Colonic mucosa (tissue), 4 donors: Measurements from ENCODE around the gene ZNF385C. TPM values are rescaled to one million over a fixed set of nuclear protein-coding genes. Genes with fewer than 3 reads are reported as not detected.

Experiments used
- DNase-seq: peaks from one replicate; pipeline ENCODE4 v3.0.0-alpha.2; 2020
- H3K27ac ChIP-seq: fragments of 200-600 bp; one replicate; pipeline ENCODE4 v1.8.0; 2021
- H3K27me3 ChIP-seq: fragments of 200-600 bp; one replicate; pipeline ENCODE4 v1.8.0; 2021
- H3K36me3 ChIP-seq: fragments of 200-600 bp; one replicate; pipeline ENCODE4 v1.8.0; 2021
- H3K4me1 ChIP-seq: fragments of 200-600 bp; one replicate; pipeline ENCODE4 v1.8.0; 2021; ENCODE audit warnings: mild to moderate bottlenecking
- H3K4me3 ChIP-seq: fragments of 200-600 bp; one replicate; pipeline ENCODE4 v1.8.0; 2021
- H3K9ac ChIP-seq, 2 donors: one replicate each; pipeline ENCODE4 v1.7.0; 2013; ENCODE audit warnings: control low read depth in 2 of 2, low read depth in 2 of 2, low read length in 2 of 2
- H3K9me3 ChIP-seq: fragments of 200-600 bp; one replicate; pipeline ENCODE4 v1.8.0; 2021
- CTCF ChIP-seq: fragments of 200-600 bp; IDR thresholded peaks from one replicate; pipeline ENCODE4 v1.8.0; 2022; ENCODE audit warnings: antibody characterized with exemption, mild to moderate bottlenecking
- intact Hi-C: fragments of 100-400 bp; cut with DNase I; formaldehyde crosslinking; loops from one replicate; pipeline ENCODE4 v1.14.1; 2022
- total RNA-seq, 2 donors: library from RNA; stranded (reverse); fragmentation: NEBNext Ultra II Directional in 1 of 2; extraction: Animal tissue kit (Norgen Biotek cat#: 25700) in 1 of 2; gene quantifications; one replicate each; pipeline ENCODE4 v1.2.1, GENCODE V29; 2021
- donor health status: healthy.
- donor health status: DM: no; HTN: no; CAD: no.
- donor health status: DM: no; HTN: no; CAD: no.

The ZNF385C gene
- total RNA-seq, 2 donors from 2014 or later, result 0.20 to 0.32 TPM

GRCh38 chr17:42138749-42139492 lies 40.6 kb upstream of the ZNF385C start:
- no peaks in the 10 kb centered on the region for H3K9me3 ChIP-seq
- DNase-seq, result no peak
- no peak overlapping the region for H3K9ac ChIP-seq
- TF ChIP-seq CTCF, result no peak
- H3K4me1 ChIP-seq, result peaks cover 29% of the 10 kb centered on the region
- peaks cover 4% of the 10 kb centered on the region for H3K36me3 ChIP-seq
- H3K27me3 ChIP-seq, result no peaks in the 10 kb centered on the region
- intact Hi-C loops, result no loop called here
- H3K27ac ChIP-seq, result peak overlapping the region; percentile 37
- no peak overlapping the region for H3K4me3 ChIP-seq

GRCh38 chr17:42136654-42137051 lies 38.4 kb upstream of the ZNF385C start:
- no peaks in the 10 kb centered on the region for H3K9me3 ChIP-seq
- peaks cover 2% of the 10 kb centered on the region for H3K36me3 ChIP-seq
- no peak overlapping the region for H3K4me3 ChIP-seq
- no peak for DNase-seq
- intact Hi-C loops, result no loop called here
- H3K9ac ChIP-seq, result peak overlapping the region in 1 of 2 donors; percentile 75
- TF ChIP-seq CTCF, result no peak
- no peaks in the 10 kb centered on the region for H3K27me3 ChIP-seq
- H3K4me1 ChIP-seq, result peaks cover 48% of the 10 kb centered on the region
- peak overlapping the region; percentile 78 for H3K27ac ChIP-seq

GRCh38 chr17:42135664-42136653 lies 37.7 kb upstream of the ZNF385C start:
- Histone ChIP-seq H3K4me1 (peaks cover 48% of the 10 kb centered on the region), H3K9ac (peak overlapping the region in 1 of 2 donors; percentile 75), H3K9me3 (no peaks in the 10 kb centered on the region), H3K27me3 (no peaks in the 10 kb centered on the region), H3K27ac (peak overlapping the region; percentile 78), H3K36me3 (no peaks in the 10 kb centered on the region), H3K4me3 (no peak overlapping the region)
- intact Hi-C loops, result no loop called here
- TF ChIP-seq CTCF, result no peak
- DNase-seq, result peak; percentile 92

- Histone ChIP-seq H3K27ac (peak overlapping the region; percentile 78), H3K9me3 (no peaks in the 10 kb centered on the region), H3K36me3 (no peaks in the 10 kb centered on the region), H3K4me1 (peaks cover 48% of the 10 kb centered on the region), H3K27me3 (no peaks in the 10 kb centered on the region), H3K4me3 (no peak overlapping the region), H3K9ac (peak overlapping the region in 1 of 2 donors; percentile 75)
- intact Hi-C loops, result no loop called here
- no peak for DNase-seq
- no peak for TF ChIP-seq CTCF
These were observed 36.9 kb upstream of the ZNF385C start for GRCh38 chr17:42135151-42135550.

- TF ChIP-seq CTCF, result no peak
- Histone ChIP-seq H3K36me3 (peaks cover 15% of the 10 kb centered on the region), H3K4me3 (no peak overlapping the region), H3K9me3 (no peaks in the 10 kb centered on the region), H3K4me1 (peaks cover 47% of the 10 kb centered on the region), H3K9ac (peak overlapping the region in 1 of 2 donors; percentile 72), H3K27ac (peak overlapping the region; percentile 78), H3K27me3 (no peaks in the 10 kb centered on the region)
- DNase-seq, result no peak
- intact Hi-C loops, result no loop called here
These were observed 35.3 kb upstream of the ZNF385C start for GRCh38 chr17:42133461-42134041.
